ENCODE measurements around the gene BCAP31. TPM values are rescaled to one million over a fixed set of nuclear protein-coding genes. Genes with fewer than 3 reads are reported as not detected.

BCAP31 gene
- total RNA-seq, 2 donors from 2014 or later, result 64.6 TPM

GRCh38 chrX:153770601-153771414, 46.6 kb upstream of the BCAP31 start:
- no peaks in the 10 kb centered on the region for H3K27me3 ChIP-seq
- H3K4me1 ChIP-seq, result no peaks in the 10 kb centered on the region
- intact Hi-C loops (cut with DNase I), result no loop called here
- no peak for TF ChIP-seq POLR2A (IDR thresholded peaks at IDR 0.05)
- no peak for TF ChIP-seq CTCF (IDR thresholded peaks at IDR 0.05)
- no peaks in the 10 kb centered on the region for H3K36me3 ChIP-seq (replicated peaks in 1 of 2; ENCODE audit: insufficient read depth in 1 of 2, low read depth in 2 of 2)
- WGBS, 2 donors, result 95% methylated on average over 10 of the region's 18 CpGs; no CpG with 5 or more reads in 1 of the 2 donors
- H3K9me3 ChIP-seq, result no peaks in the 10 kb centered on the region
- H3K4me3 ChIP-seq, result no peak overlapping the region
- DNase-seq (no peak), ATAC-seq (no peak)
- H3K27ac ChIP-seq, result no peak overlapping the region

GRCh38 chrX:153769865-153770600, 45.8 kb upstream of the BCAP31 start:
- no peak for ATAC-seq
- Histone ChIP-seq H3K9me3 (no peaks in the 10 kb centered on the region), H3K27ac (no peak overlapping the region), H3K36me3 (replicated peaks in 1 of 2; ENCODE audit: insufficient read depth in 1 of 2, low read depth in 2 of 2) (no peaks in the 10 kb centered on the region), H3K4me1 (peaks cover under 1% of the 10 kb centered on the region), H3K4me3 (no peak overlapping the region), H3K27me3 (no peaks in the 10 kb centered on the region)
- TF ChIP-seq POLR2A (IDR thresholded peaks at IDR 0.05) (no peak), CTCF (IDR thresholded peaks at IDR 0.05) (no peak)
- WGBS, 2 donors, result 70 to 80% methylated on average over 2 to 9 of the region's 25 CpGs
- intact Hi-C loops (cut with DNase I), result loop anchor here (5.0 kb wide), 1 partner anchor 172 kb away; the partner anchor contains the start of gene RENBP
- no peak for DNase-seq

GRCh38 chrX:153769158-153769864, 45.1 kb upstream of the BCAP31 start:
- WGBS, 2 donors, result 94 to 100% methylated on average over 2 to 16 of the region's 23 CpGs
- intact Hi-C loops (cut with DNase I), result loop anchor here (5.0 kb wide), 1 partner anchor 173 kb away; the partner anchor contains the start of gene RENBP
- Histone ChIP-seq H3K36me3 (replicated peaks in 1 of 2; ENCODE audit: insufficient read depth in 1 of 2, low read depth in 2 of 2) (no peaks in the 10 kb centered on the region), H3K9me3 (no peaks in the 10 kb centered on the region), H3K27ac (no peak overlapping the region), H3K27me3 (no peaks in the 10 kb centered on the region), H3K4me1 (peaks cover 7% of the 10 kb centered on the region), H3K4me3 (no peak overlapping the region)
- ATAC-seq (no peak), DNase-seq (no peak)
- TF ChIP-seq POLR2A (IDR thresholded peaks at IDR 0.05) (no peak), CTCF (IDR thresholded peaks at IDR 0.05) (no peak)

- TF ChIP-seq POLR2A (IDR thresholded peaks at IDR 0.05) (no peak), CTCF (IDR thresholded peaks at IDR 0.05) (no peak)
- ATAC-seq, result no peak
- Histone ChIP-seq H3K4me1 (peaks cover 13% of the 10 kb centered on the region), H3K27me3 (no peaks in the 10 kb centered on the region), H3K9me3 (no peaks in the 10 kb centered on the region), H3K27ac (no peak overlapping the region), H3K4me3 (no peak overlapping the region), H3K36me3 (replicated peaks in 1 of 2; ENCODE audit: insufficient read depth in 1 of 2, low read depth in 2 of 2) (no peaks in the 10 kb centered on the region)
- peak in 1 of 4 donors; percentile 11 for DNase-seq
- WGBS, 2 donors, result 94% methylated on average over 9 of the region's 22 CpGs; no CpG with 5 or more reads in 1 of the 2 donors
- intact Hi-C loops (cut with DNase I), result loop anchor here (5.0 kb wide), 1 partner anchor 174 kb away; the partner anchor contains the start of gene RENBP
These were observed 44.3 kb upstream of the BCAP31 start for GRCh38 chrX:153768311-153769157.
